GM12878 (cell line): ENCODE results near the gene STOML2. TPM values are rescaled to one million over a fixed set of nuclear protein-coding genes. Genes with fewer than 3 reads are reported as not detected.

Source experiments
- ASH2L ChIP-seq: fragments of 300-600, 200-600 bp; sonication (generic); IDR thresholded peaks from 2 replicates; pipeline ENCODE4 v1.6.1; 2017; ENCODE audit warnings: low read depth, mild to moderate bottlenecking, borderline replicate concordance
- BCL11A ChIP-seq: IDR thresholded peaks from 2 replicates; pipeline ENCODE4 v1.6.1; 2011; ENCODE audit warnings: low read depth, low read length
- BHLHE40 ChIP-seq, 2 experiments: fragments of 450-650 bp in 1 of 2; IDR thresholded peaks; 2 replicates each; pipeline ENCODE4 v1.6.1; 2011 to 2017; ENCODE audit warnings: low read depth in 2 of 2, borderline replicate concordance in 1 of 2, improper control_type of control experiment in 1 of 2, low read length in 1 of 2, mild to moderate bottlenecking in 1 of 2
- CHD2 ChIP-seq: IDR thresholded peaks from 2 replicates; pipeline ENCODE4 v1.6.1; 2011; ENCODE audit warnings: low read depth, low read length, improper control_type of control experiment, borderline replicate concordance
- CREB1 ChIP-seq: IDR thresholded peaks from 2 replicates; pipeline ENCODE4 v1.6.1; 2012; ENCODE audit warnings: low read depth, mild to moderate bottlenecking, inconsistent platforms
- CREM ChIP-seq: IDR thresholded peaks from 2 replicates; pipeline ENCODE4 v1.6.1; 2014; ENCODE audit warnings: antibody characterized with exemption, low read depth
- DPF2 ChIP-seq: fragments of 450-650 bp; IDR thresholded peaks from 2 replicates; pipeline ENCODE4 v1.6.1; 2017; ENCODE audit warnings: mild to moderate bottlenecking
- IRF4 ChIP-seq: IDR thresholded peaks from 2 replicates; pipeline ENCODE4 v1.6.1; 2011; ENCODE audit warnings: low read depth, low read length
- MEF2B ChIP-seq: fragments of 450-650 bp; IDR thresholded peaks from 2 replicates; pipeline ENCODE4 v1.6.1; 2018; ENCODE audit warnings: mild to moderate bottlenecking, moderate library complexity; ENCODE audit not compliant: partially characterized antibody, poor library complexity, severe bottlenecking
- MTA2 ChIP-seq: fragments of 450-650 bp; IDR thresholded peaks from 2 replicates; pipeline ENCODE4 v1.6.1; 2016; ENCODE audit warnings: low read depth, mild to moderate bottlenecking, moderate library complexity
- MTA3 ChIP-seq: IDR thresholded peaks from 2 replicates; pipeline ENCODE4 v1.6.1; 2012; ENCODE audit warnings: low read length, inconsistent platforms, borderline replicate concordance
- NR2C1 ChIP-seq: fragments of 450-650 bp; IDR thresholded peaks from 2 replicates; pipeline ENCODE4 v1.6.1; 2017; ENCODE audit warnings: antibody characterized with exemption, mild to moderate bottlenecking, moderate library complexity
- PML ChIP-seq: IDR thresholded peaks from 2 replicates; pipeline ENCODE4 v1.6.1; 2012; ENCODE audit warnings: low read length, inconsistent platforms
- POLR2AphosphoS5 ChIP-seq: IDR thresholded peaks from 2 replicates; pipeline ENCODE4 v1.6.1; 2011; ENCODE audit warnings: mild to moderate bottlenecking, low read length, inconsistent platforms
- RUNX3 ChIP-seq: IDR thresholded peaks from 2 replicates; pipeline ENCODE4 v1.6.1; 2012; ENCODE audit warnings: low read length, inconsistent platforms
- SMC3 ChIP-seq: IDR thresholded peaks from 2 replicates; pipeline ENCODE4 v1.6.1; 2011; ENCODE audit warnings: low read length, improper control_type of control experiment, borderline replicate concordance
- STAT1 ChIP-seq: fragments of 450-650 bp; conservative IDR thresholded peaks from 2 replicates; pipeline ENCODE4 v1.6.1; 2014; ENCODE audit warnings: antibody characterized with exemption, mild to moderate bottlenecking
- TAF1 ChIP-seq: IDR thresholded peaks from 2 replicates; pipeline ENCODE4 v1.6.1; 2011; ENCODE audit warnings: mild to moderate bottlenecking, low read depth, low read length, borderline replicate concordance
- ZNF207 ChIP-seq: fragments of 450-650 bp; IDR thresholded peaks from 2 replicates; pipeline ENCODE4 v1.6.1; 2014; ENCODE audit warnings: antibody characterized with exemption, mild to moderate bottlenecking, borderline replicate concordance
- polyA plus RNA-seq, 11 experiments: library from polyadenylated mRNA; depleted of rRNA in 4 of 11; unstranded in 6 of 11; stranded (reverse) in 5 of 11; fragments of >200 nt; fragmentation: Nextera tagmentation in 4 of 11; fragmentation: Illumina TruSeq in 1 of 11; extraction: Ambion mirVana in 4 of 11; extraction: Trizol in 1 of 11; gene quantifications; 1 replicate in 1 of 11; 2 replicates in 10 of 11; pipeline versions ENCODE4 v1.2.1 to v1.2.3, GENCODE V29; 2011 to 2016; ENCODE audit warnings: inconsistent platforms in 2 of 11, missing spikeins in 2 of 11, low read depth in 1 of 11
- total RNA-seq, 4 experiments: library from RNA; depleted of rRNA in 3 of 4; stranded (reverse); fragments of >200 nt in 3 of 4; fragmentation: Illumina TruSeq in 1 of 4; extraction: Trizol in 1 of 4; gene quantifications; 2 replicates each; pipeline versions ENCODE4 v1.2.1 to v1.2.3, GENCODE V29; 2013 to 2021
- TF ChIP-seq, protein P1 (sequence below): fragments of 450-650 bp; IDR thresholded peaks from 2 replicates; pipeline ENCODE4 v1.6.1; 2017; ENCODE audit warnings: borderline replicate concordance
- TF ChIP-seq, protein P2 (sequence below): fragments of 450-650 bp; IDR thresholded peaks from 2 replicates; pipeline ENCODE4 v1.6.1; 2018; ENCODE audit warnings: borderline replicate concordance, mild to moderate bottlenecking; ENCODE audit not compliant: partially characterized antibody
- TF ChIP-seq, protein P3 (sequence below): fragments of 450-650 bp; IDR thresholded peaks from 2 replicates; pipeline ENCODE4 v1.6.1; 2018; ENCODE audit warnings: mild to moderate bottlenecking, low read depth, moderate library complexity; ENCODE audit not compliant: partially characterized antibody

Gene STOML2
- total and polyA plus RNA-seq, 10 of the 15 experiments (the other 5 are each of a cell fraction or from before 2014, with no cell fraction given) = 112 to 284 (median 207) TPM

DNA sequence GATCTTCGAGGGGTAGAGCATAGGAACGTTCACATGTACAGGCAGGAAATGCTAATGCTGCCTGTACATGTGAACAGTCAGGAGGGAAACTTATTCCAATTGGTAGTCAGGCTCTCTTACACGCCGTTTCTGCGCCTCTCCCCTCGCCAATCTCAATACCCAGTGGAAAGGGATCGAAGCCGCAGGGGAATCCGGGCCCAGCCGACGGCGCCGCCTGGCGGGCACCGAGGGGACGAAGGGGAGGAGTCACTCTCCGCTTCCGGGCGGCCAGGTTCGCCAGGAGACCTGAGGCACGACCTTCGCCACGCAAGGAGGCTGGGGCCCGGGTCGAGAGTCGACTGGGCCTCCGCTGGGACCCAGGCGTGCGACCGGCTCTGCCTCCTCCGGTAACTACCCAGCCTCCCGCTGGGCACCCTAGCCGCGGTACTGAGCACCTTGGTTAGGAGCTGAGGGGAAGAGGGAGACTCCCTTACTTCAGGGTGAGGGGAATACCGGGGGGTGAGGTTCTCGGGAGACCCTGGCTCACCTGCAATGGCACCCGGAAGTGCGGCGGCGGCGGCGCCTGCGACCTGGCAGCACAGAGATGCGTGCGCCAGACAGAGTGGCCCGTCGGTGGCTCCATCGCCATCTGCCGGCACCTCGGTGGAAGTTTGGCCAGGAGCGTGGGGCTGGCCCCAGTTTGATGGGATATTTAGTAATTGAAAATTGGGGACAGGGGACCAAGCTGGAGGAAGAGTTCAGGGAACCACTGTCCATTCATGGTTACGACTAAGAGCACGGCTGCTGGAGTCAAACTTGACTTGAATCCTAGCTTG is 6.7 kb downstream of the STOML2 start, which contains the start of gene PIGO (continued):
- TF ChIP-seq, protein P1, sequence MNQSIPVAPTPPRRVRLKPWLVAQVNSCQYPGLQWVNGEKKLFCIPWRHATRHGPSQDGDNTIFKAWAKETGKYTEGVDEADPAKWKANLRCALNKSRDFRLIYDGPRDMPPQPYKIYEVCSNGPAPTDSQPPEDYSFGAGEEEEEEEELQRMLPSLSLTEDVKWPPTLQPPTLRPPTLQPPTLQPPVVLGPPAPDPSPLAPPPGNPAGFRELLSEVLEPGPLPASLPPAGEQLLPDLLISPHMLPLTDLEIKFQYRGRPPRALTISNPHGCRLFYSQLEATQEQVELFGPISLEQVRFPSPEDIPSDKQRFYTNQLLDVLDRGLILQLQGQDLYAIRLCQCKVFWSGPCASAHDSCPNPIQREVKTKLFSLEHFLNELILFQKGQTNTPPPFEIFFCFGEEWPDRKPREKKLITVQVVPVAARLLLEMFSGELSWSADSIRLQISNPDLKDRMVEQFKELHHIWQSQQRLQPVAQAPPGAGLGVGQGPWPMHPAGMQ = 0 out of 2 replicates have a peak, but pooled peaks have one; percentile 6
- TF ChIP-seq DPF2 (peak; percentile 82; the same call in 1 of the 2 replicates), SMC3 (peak; percentile 58; the same call in 1 of the 2 replicates), CREM (peak; percentile 77), ZNF207 (peak; percentile 88; the same call in 1 of the 2 replicates), MTA3 (no peak; the same call in 1 of the 2 replicates), STAT1 (peak; percentile 96; the same call in 1 of the 2 replicates), ASH2L (0 out of 2 replicates have a peak, but pooled peaks have one; percentile 48), NR2C1 (peak; percentile 86), CREB1 (peak; percentile 75), CHD2 (peak; percentile 72), BHLHE40 (IDR thresholded peaks at IDR 0.05; ENCODE audit: borderline replicate concordance in 1 of 2, low read depth in 2 of 2, low read length in 1 of 2) (peak; percentile 40 to 70; a peak in 3 of 4 replicates), RUNX3 (peak; percentile 62), MEF2B (peak; percentile 71), IRF4 (peak; percentile 25; the same call in 1 of the 2 replicates), TAF1 (peak; percentile 81; the same call in 1 of the 2 replicates), POLR2AphosphoS5 (peak; percentile 94), BCL11A (no peak), MTA2 (0 out of 2 replicates have a peak, but pooled peaks have one; percentile 9), PML (peak; percentile 94)
- TF ChIP-seq, protein P2, sequence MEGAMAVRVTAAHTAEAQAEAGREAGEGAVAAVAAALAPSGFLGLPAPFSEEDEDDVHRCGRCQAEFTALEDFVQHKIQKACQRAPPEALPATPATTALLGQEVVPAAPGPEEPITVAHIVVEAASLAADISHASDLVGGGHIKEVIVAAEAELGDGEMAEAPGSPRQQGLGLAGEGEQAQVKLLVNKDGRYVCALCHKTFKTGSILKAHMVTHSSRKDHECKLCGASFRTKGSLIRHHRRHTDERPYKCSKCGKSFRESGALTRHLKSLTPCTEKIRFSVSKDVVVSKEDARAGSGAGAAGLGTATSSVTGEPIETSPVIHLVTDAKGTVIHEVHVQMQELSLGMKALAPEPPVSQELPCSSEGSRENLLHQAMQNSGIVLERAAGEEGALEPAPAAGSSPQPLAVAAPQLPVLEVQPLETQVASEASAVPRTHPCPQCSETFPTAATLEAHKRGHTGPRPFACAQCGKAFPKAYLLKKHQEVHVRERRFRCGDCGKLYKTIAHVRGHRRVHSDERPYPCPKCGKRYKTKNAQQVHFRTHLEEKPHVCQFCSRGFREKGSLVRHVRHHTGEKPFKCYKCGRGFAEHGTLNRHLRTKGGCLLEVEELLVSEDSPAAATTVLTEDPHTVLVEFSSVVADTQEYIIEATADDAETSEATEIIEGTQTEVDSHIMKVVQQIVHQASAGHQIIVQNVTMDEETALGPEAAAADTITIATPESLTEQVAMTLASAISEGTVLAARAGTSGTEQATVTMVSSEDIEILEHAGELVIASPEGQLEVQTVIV = peak; percentile 93
- TF ChIP-seq, protein P3, sequence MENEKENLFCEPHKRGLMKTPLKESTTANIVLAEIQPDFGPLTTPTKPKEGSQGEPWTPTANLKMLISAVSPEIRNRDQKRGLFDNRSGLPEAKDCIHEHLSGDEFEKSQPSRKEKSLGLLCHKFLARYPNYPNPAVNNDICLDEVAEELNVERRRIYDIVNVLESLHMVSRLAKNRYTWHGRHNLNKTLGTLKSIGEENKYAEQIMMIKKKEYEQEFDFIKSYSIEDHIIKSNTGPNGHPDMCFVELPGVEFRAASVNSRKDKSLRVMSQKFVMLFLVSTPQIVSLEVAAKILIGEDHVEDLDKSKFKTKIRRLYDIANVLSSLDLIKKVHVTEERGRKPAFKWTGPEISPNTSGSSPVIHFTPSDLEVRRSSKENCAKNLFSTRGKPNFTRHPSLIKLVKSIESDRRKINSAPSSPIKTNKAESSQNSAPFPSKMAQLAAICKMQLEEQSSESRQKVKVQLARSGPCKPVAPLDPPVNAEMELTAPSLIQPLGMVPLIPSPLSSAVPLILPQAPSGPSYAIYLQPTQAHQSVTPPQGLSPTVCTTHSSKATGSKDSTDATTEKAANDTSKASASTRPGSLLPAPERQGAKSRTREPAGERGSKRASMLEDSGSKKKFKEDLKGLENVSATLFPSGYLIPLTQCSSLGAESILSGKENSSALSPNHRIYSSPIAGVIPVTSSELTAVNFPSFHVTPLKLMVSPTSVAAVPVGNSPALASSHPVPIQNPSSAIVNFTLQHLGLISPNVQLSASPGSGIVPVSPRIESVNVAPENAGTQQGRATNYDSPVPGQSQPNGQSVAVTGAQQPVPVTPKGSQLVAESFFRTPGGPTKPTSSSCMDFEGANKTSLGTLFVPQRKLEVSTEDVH = peak; percentile 45
